Measurements from ENCODE around the gene ITCH. TPM values are rescaled to one million over a fixed set of nuclear protein-coding genes. Genes with fewer than 3 reads are reported as not detected.
"Not testable (repeated sequence)": the region's sequence is repeated elsewhere in the genome, so short reads cannot be mapped to it uniquely, and the experiment has no call there.

Gene ITCH
- total RNA-seq, 2 experiments from 2014 or later = 41.4 to 43.5 TPM

- H3K9me3 Mint-ChIP-seq (ENCODE audit: low read depth); H3K27ac Mint-ChIP-seq; POLR2A ChIA-PET; H3K36me3 Mint-ChIP-seq (ENCODE audit: low read depth); DNase-seq; H3K27me3 Mint-ChIP-seq; intact Hi-C loops (cut with DNase I, micrococcal nuclease); ATAC-seq: not testable (repeated sequence)
- CTCF ChIA-PET = interaction anchor here (0.6 to 7.8 kb wide), 8 partner anchors 24 to 211 kb away, joined by 3 to 82 read pairs (median 4); partner anchors contain the start of gene AHCY
- H3K4me1 Mint-ChIP-seq = peaks cover 28% of the 10 kb centered on the region
- H3K4me3 Mint-ChIP-seq = peak overlapping the region; percentile 97
Observed at GRCh38 chr20:34514034-34514433, 151.0 kb downstream of the ITCH start.

GRCh38 chr20:34514897-34515483 is 151.9 kb downstream of the ITCH start:
- Mint-ChIP-seq H3K4me3 (peak overlapping the region; percentile 97), H3K9me3 (ENCODE audit: low read depth) (no peaks in the 10 kb centered on the region), H3K36me3 (ENCODE audit: low read depth) (peaks cover 9% of the 10 kb centered on the region), H3K27ac (peak overlapping the region; percentile 98), H3K4me1 (peaks cover 31% of the 10 kb centered on the region), H3K27me3 (no peaks in the 10 kb centered on the region)
- DNase-seq (no peak), ATAC-seq (no peak)
- intact Hi-C loops (cut with DNase I, micrococcal nuclease) = loop anchor here (1.0 to 5.0 kb wide), 7 partner anchors 162 to 1437 kb away; partner anchors contain the start of genes AHCY (in 1 of the 2), EIF2S2 (in 1 of the 2), PIGU (in 1 of the 2) and SCAND1 (in 1 of the 2)
- ChIA-PET POLR2A (interaction anchor here (0.5 to 2.4 kb wide), 8 partner anchors 15 to 215 kb away, joined by 3 to 9 read pairs (median 4); partner anchors contain the start of genes ITCH and MAP1LC3A), CTCF (interaction anchor here (0.6 to 7.8 kb wide), 19 partner anchors 12 to 256 kb away, joined by 3 to 82 read pairs (median 4); partner anchors contain the start of gene AHCY)

DNA sequence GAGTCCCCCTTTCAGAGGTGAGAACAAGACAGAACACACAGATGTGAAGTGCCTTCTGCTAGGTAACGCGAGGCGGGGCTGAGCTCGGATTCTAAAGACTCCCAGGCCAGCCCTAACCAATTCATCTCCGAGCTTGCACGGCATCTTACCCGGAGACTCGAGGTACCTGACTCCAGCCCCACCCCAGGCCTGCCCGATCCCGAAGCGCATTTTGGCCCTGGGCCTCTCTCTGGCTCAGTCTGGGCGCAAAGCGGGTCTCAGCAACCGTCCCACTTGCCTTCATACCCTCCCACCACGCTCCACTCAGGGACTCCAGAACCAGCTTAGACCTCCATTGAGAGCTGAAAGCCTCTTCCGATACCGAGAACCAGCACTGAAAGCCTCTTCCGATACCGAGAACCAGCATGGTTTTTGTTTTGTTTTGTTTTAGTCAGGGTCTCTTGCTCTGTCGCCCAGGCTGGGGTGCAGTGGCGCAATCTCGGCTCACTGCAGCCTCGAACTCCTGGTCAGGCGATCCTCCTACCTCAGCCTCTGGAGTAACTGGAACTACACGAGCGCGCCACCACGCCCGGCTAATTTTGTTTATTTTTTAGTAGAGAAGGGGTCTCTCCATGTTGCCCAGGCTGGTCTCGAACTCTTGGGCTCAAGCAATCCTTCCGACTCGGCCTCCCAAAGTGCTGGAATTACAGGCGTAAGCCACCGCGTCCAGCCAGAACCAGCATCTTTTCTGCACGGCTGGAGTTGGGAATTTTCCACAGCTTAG is 152.6 kb downstream of the ITCH start:
- intact Hi-C loops (cut with DNase I, micrococcal nuclease) = loop anchor here (1.0 to 5.0 kb wide), 15 partner anchors 43 to 1437 kb away; partner anchors contain the start of genes AHCY (in 2 of the 2), PIGU (in 2 of the 2), ACSS2 (in 1 of the 2) and EDEM2 (in 1 of the 2)
- peak; percentile 75 for ATAC-seq
- POLR2A ChIA-PET = interaction anchor here (0.7 to 2.4 kb wide), 8 partner anchors 15 to 471 kb away, joined by 3 to 9 read pairs (median 4); partner anchors contain the start of genes ITCH and MAP1LC3A
- peak overlapping the region; percentile 97 for H3K4me3 Mint-ChIP-seq
- CTCF ChIA-PET = interaction anchor here (0.6 to 7.8 kb wide), 22 partner anchors 11 to 288 kb away, joined by 3 to 82 read pairs (median 4); partner anchors contain the start of gene TP53INP2
- H3K4me1 Mint-ChIP-seq = peaks cover 31% of the 10 kb centered on the region
- peak; percentile 84 for DNase-seq
- H3K27me3 Mint-ChIP-seq = no peaks in the 10 kb centered on the region
- H3K27ac Mint-ChIP-seq = peak overlapping the region; percentile 98
- H3K9me3 Mint-ChIP-seq (ENCODE audit: low read depth) = no peaks in the 10 kb centered on the region
- H3K36me3 Mint-ChIP-seq (ENCODE audit: low read depth) = peaks cover 9% of the 10 kb centered on the region

GRCh38 chr20:34516247-34517113 is 153.4 kb downstream of the ITCH start, which contains the start of gene DYNLRB1:
Gene DYNLRB1, plus strand, starts transcription at chr20:34516422. Its CDS starts 37 bp downstream, at chr20:34516459.
- ATAC-seq (peak; percentile 81), DNase-seq (peak; percentile 98)
- peaks cover 35% of the 10 kb centered on the region for H3K4me1 Mint-ChIP-seq
- peak within 1 kb of the TSS; percentile 97 for H3K4me3 Mint-ChIP-seq
- intact Hi-C loops (cut with DNase I, micrococcal nuclease) = loop anchor here (1.0 to 5.0 kb wide), 13 partner anchors 42 to 1436 kb away; partner anchors contain the start of genes ACSS2 (in 1 of the 2), AHCY (in 1 of the 2), EDEM2 (in 1 of the 2) and EIF2S2 (in 1 of the 2)
- CTCF ChIA-PET = interaction anchor here (0.7 to 7.8 kb wide), 13 partner anchors 10 to 287 kb away, joined by 3 to 82 read pairs (median 5); partner anchors contain the start of gene TP53INP2
- H3K36me3 Mint-ChIP-seq (ENCODE audit: low read depth) = peaks cover 10% of the 10 kb centered on the region
- H3K27ac Mint-ChIP-seq = peak within 1 kb of the TSS; percentile 98
- H3K27me3 Mint-ChIP-seq = no peaks in the 10 kb centered on the region
- no peaks in the 10 kb centered on the region for H3K9me3 Mint-ChIP-seq (ENCODE audit: low read depth)
- POLR2A ChIA-PET = interaction anchor here (0.7 to 2.4 kb wide), 7 partner anchors 15 to 471 kb away, joined by 3 to 9 read pairs (median 5); partner anchors contain the start of gene ITCH

DNA sequence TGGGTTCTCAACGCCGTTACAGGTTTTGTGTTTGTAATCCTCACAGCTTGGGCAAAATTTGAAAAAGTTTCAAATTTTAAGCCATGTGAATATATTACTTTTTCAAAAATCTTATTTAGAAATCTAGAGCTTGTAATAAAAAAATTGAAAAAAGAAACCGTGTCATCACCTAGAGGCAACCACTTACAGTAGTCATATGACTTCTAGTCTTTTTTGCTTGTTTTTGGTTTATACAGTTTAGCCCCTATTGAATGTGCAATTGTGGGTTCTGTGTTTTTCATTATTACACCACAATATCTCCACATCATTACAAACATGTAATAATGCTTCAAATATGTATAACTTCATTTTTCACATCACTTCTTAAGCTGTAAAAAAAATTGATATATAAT is 154.0 kb downstream of the ITCH start:
- H3K4me1 Mint-ChIP-seq = peaks cover 41% of the 10 kb centered on the region
- H3K9me3 Mint-ChIP-seq (ENCODE audit: low read depth) = no peaks in the 10 kb centered on the region
- H3K27ac Mint-ChIP-seq = peak overlapping the region; percentile 98
- ChIA-PET POLR2A (interaction anchor here (1.1 to 2.4 kb wide), 3 partner anchors 154 to 215 kb away, joined by 3 to 9 read pairs (median 8); partner anchors contain the start of gene ITCH), CTCF (interaction anchor here (0.7 to 7.8 kb wide), 8 partner anchors 22 to 286 kb away, joined by 3 to 82 read pairs (median 4); partner anchors contain the start of gene TP53INP2)
- peaks cover 13% of the 10 kb centered on the region for H3K36me3 Mint-ChIP-seq (ENCODE audit: low read depth)
- ATAC-seq (no peak), DNase-seq (no peak)
- intact Hi-C loops (cut with DNase I, micrococcal nuclease) = loop anchor here (2.0 to 5.0 kb wide), 6 partner anchors 64 to 1435 kb away; partner anchors contain the start of genes ACSS2 (in 1 of the 2), EDEM2 (in 1 of the 2), EIF2S2 (in 1 of the 2) and SCAND1 (in 1 of the 2)
- H3K27me3 Mint-ChIP-seq = no peaks in the 10 kb centered on the region
- H3K4me3 Mint-ChIP-seq = peak overlapping the region; percentile 97

DNA sequence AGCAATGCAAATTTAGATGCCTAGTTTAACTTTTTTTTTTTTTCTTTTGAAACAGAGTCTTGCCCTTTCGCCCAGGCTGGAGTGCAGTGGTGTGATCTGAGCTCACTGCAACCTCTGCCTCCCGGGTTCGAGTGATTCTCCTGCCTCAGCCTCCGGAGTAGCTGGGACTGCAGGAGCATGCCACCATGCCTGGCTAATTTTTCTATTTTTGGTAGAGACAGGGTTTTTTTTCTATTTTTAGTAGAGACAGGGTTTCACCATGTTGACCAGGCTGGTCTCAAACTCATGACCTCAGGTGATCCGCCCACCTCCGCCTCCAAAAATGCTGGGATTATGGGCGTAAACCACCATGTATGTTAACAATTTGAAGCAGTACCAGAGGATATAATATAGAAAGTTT is 155.8 kb downstream of the ITCH start:
- intact Hi-C loops (cut with DNase I, micrococcal nuclease) = loop anchor here (5.0 kb wide), 3 partner anchors 188 to 1433 kb away; partner anchors contain the start of genes EIF2S2 (in 1 of the 2) and SCAND1 (in 1 of the 2)
- H3K27me3 Mint-ChIP-seq; ATAC-seq; H3K4me3 Mint-ChIP-seq; H3K27ac Mint-ChIP-seq; DNase-seq; H3K9me3 Mint-ChIP-seq (ENCODE audit: low read depth); POLR2A ChIA-PET: not testable (repeated sequence)
- CTCF ChIA-PET = interaction anchor here (7.8 kb wide), 1 partner anchor 207 kb away, joined by 82 read pairs; no protein-coding TSS in a partner anchor
- peaks cover 17% of the 10 kb centered on the region for H3K36me3 Mint-ChIP-seq (ENCODE audit: low read depth)
- H3K4me1 Mint-ChIP-seq = peaks cover 50% of the 10 kb centered on the region

- CTCF ChIA-PET = interaction anchor here (0.7 to 7.8 kb wide), 2 partner anchors 208 to 336 kb away, joined by 3 to 82 read pairs; no protein-coding TSS in a partner anchor
- POLR2A ChIA-PET; H3K9me3 Mint-ChIP-seq (ENCODE audit: low read depth): not testable (repeated sequence)
Observed at GRCh38 chr20:34519841-34520240, 156.8 kb downstream of the ITCH start.

DNA sequence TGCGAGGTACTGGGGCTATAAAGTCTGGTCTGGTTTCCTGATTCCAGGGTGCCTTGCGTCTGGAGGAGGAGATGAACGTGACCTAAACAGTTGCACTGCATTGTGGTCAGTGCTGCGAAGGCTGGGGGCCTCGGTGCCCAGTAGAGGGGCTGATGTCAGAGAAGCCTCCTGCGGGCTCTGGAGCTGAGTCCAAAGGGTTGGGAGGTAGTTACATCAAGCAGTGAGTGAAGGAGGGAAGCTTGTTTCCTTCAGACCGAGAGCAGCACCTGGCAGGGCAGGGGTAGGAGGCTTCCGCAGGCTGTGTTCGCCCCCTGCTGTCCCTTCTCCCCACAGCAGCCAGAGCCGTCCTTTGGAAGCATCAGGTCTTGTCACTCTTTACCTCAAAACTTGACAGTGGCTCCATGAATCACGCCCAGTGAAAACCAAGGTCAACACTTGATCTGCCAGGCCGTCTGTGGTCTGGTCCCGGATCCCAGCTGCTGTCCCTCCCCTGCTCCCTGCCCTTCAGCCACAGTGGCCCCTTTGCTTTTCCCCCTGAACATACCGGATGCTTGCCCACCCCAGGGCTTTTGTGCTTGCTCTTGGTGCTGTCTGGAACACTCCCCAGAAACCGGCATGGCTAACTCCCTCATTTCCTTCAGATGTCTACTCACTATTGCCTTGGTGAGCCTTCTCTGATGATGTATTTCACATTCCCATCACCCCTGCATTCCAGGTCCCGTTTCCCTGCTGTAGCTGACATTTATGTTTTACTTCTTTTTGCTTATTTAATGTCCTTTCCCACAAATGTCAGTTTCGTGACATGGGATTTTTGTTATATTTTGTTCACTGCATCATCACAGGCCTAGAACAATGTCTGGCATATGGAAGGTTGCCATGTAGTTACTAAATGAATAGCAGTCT is 160.1 kb downstream of the ITCH start:
- H3K9me3 Mint-ChIP-seq (ENCODE audit: low read depth) = no peaks in the 10 kb centered on the region
- ChIA-PET POLR2A (interaction anchor here (0.9 kb wide), 1 partner anchor 211 kb away, joined by 3 read pairs; no protein-coding TSS in a partner anchor), CTCF (interaction anchor here (0.6 to 3.0 kb wide), 13 partner anchors 14 to 405 kb away, joined by 3 to 66 read pairs (median 3); partner anchors contain the start of genes AHCY and MAP1LC3A)
- peak; percentile 78 for DNase-seq
- H3K4me1 Mint-ChIP-seq = peaks cover 40% of the 10 kb centered on the region
- peaks cover 29% of the 10 kb centered on the region for H3K36me3 Mint-ChIP-seq (ENCODE audit: low read depth)
- intact Hi-C loops (cut with DNase I, micrococcal nuclease) = loop anchor here (1.0 kb wide), 1 partner anchor 211 kb away; no protein-coding TSS in a partner anchor
- H3K27me3 Mint-ChIP-seq = no peaks in the 10 kb centered on the region
- H3K27ac Mint-ChIP-seq = peak overlapping the region; percentile 35
- peak; percentile 83 for ATAC-seq
- H3K4me3 Mint-ChIP-seq = no peak overlapping the region

More at GRCh38 chr20:34519841-34520240, 156.8 kb downstream of the ITCH start:
- H3K4me3 Mint-ChIP-seq, DNase-seq, H3K27ac Mint-ChIP-seq, ATAC-seq, H3K27me3 Mint-ChIP-seq: not testable (repeated sequence)
- intact Hi-C loops (cut with DNase I, micrococcal nuclease) = loop anchor here (5.0 kb wide), 3 partner anchors 187 to 1432 kb away; partner anchors contain the start of genes EIF2S2 (in 1 of the 2) and SCAND1 (in 1 of the 2)
- Mint-ChIP-seq H3K36me3 (ENCODE audit: low read depth) (peaks cover 15% of the 10 kb centered on the region), H3K4me1 (peaks cover 47% of the 10 kb centered on the region)

GRCh38 chr20:34524426-34524825 is 161.4 kb downstream of the ITCH start:
- no peak overlapping the region for H3K4me3 Mint-ChIP-seq
- H3K27me3 Mint-ChIP-seq = no peaks in the 10 kb centered on the region
- DNase-seq (no peak), ATAC-seq (no peak)
- peaks cover 29% of the 10 kb centered on the region for H3K36me3 Mint-ChIP-seq (ENCODE audit: low read depth)
- H3K27ac Mint-ChIP-seq = no peak overlapping the region
- ChIA-PET CTCF (interaction anchor here (0.7 to 3.0 kb wide), 4 partner anchors 34 to 212 kb away, joined by 3 to 66 read pairs (median 4); partner anchors contain the start of gene MAP1LC3A), POLR2A (no interaction called here)
- intact Hi-C loops (cut with DNase I, micrococcal nuclease) = no loop called here
- no peaks in the 10 kb centered on the region for H3K9me3 Mint-ChIP-seq (ENCODE audit: low read depth)
- peaks cover 32% of the 10 kb centered on the region for H3K4me1 Mint-ChIP-seq
